HCT116 (cell line): Measurements from ENCODE around the gene KCNJ16. TPM values are rescaled to one million over a fixed set of nuclear protein-coding genes. Genes with fewer than 3 reads are reported as not detected.

Experiments used
- ATAC-seq: fragments of 200-7000 bp; cut with Tn5 transposase; 2 replicates; pipeline ENCODE4 v1.9.1; 2020; ENCODE audit warnings: mild to moderate bottlenecking, moderate library complexity
- BruUV-seq: library from RNA; stranded (reverse); fragments of 400-500 nt; replicated peaks from 2 replicates; lab custom pipeline; 2021; lab: Mats Ljungman, UMichigan
- CTCF ChIA-PET: fragments of 300-600 bp; sonication (Branson Sonifier 250); formaldehyde crosslinking; loops from one replicate; lab custom pipeline; 2021; ENCODE audit warnings: antibody characterized with exemption; lab: Charles Lee
- POLR2A ChIA-PET: fragments of 300-600, 350-600 bp; sonication (Branson Sonifier 250); formaldehyde crosslinking; loops from one replicate; lab custom pipeline; 2021; ENCODE audit warnings: antibody characterized with exemption; lab: Charles Lee
- RAD21 ChIA-PET, 2 experiments: fragments of 300-600 bp; sonication (Branson Sonifier 250); formaldehyde crosslinking; loops; one replicate each; lab custom pipeline; 2023; ENCODE audit warnings: low total read pairs in 2 of 2; ENCODE audit not compliant: uncharacterized antibody in 2 of 2, unreplicated experiment in 2 of 2, low non-redundant PET in 1 of 2; lab: Charles Lee
- DNase-seq: peaks from one replicate; pipeline ENCODE4 v3.0.0-alpha.2; 2010; ENCODE audit warnings: low read depth, low spot score
- H2AFZ ChIP-seq: fragments of 200-600 bp; shearing (Covaris generic), sonication (generic); 2 replicates; pipeline ENCODE4 v1.6.1; 2017; ENCODE audit warnings: low read depth, mixed run types, mixed read lengths, antibody characterized with exemption, low read length; ENCODE audit not compliant: poor library complexity, severe bottlenecking
- H3K27ac ChIP-seq: 2 replicates; pipeline ENCODE4 v1.5.1; 2012; ENCODE audit warnings: low read depth, low read length
- H3K27me3 ChIP-seq: fragments of 200-600 bp; sonication (generic); 2 replicates; pipeline ENCODE4 v1.6.1; 2016; ENCODE audit warnings: mixed run types, low read length, mixed read lengths; ENCODE audit not compliant: insufficient read depth
- H3K36me3 ChIP-seq, 2 experiments: fragments of 200-500 bp in 1 of 2; fragments of 200-600 bp in 1 of 2; sonication (Bioruptor generic) in 1 of 2; sonication (generic) in 1 of 2; 2 replicates each; pipeline versions ENCODE4 v1.5.1 to v1.6.1; 2014 to 2016; ENCODE audit warnings: low read length in 2 of 2, inconsistent platforms in 1 of 2, mixed read lengths in 1 of 2, mixed run types in 1 of 2; ENCODE audit not compliant: insufficient read depth in 2 of 2, control insufficient read depth in 1 of 2
- H3K4me1 ChIP-seq, 2 experiments: fragments of 200-600 bp in 1 of 2; sonication (generic) in 1 of 2; 2 replicates each; pipeline versions ENCODE4 v1.5.1 to v1.6.1; 2012 to 2017; ENCODE audit warnings: low read length in 2 of 2, inconsistent platforms in 1 of 2, mild to moderate bottlenecking in 1 of 2, mixed read lengths in 1 of 2, mixed run types in 1 of 2, moderate library complexity in 1 of 2; ENCODE audit not compliant: insufficient read depth in 2 of 2, control insufficient read depth in 1 of 2
- H3K4me2 ChIP-seq: fragments of 200-600 bp; sonication (generic); 2 replicates; pipeline ENCODE4 v1.6.1; 2017; ENCODE audit warnings: mixed run types, low read length, mixed read lengths
- H3K4me3 ChIP-seq, 2 experiments: fragments of 200-600 bp in 1 of 2; sonication (generic) in 1 of 2; replicated peaks in 1 of 2; 2 replicates each; pipeline ENCODE4 v1.5.1; 2011 to 2016; ENCODE audit warnings: low read length in 2 of 2, control low read depth in 1 of 2, low read depth in 1 of 2, mild to moderate bottlenecking in 1 of 2, mixed read lengths in 1 of 2, mixed run types in 1 of 2
- H3K79me2 ChIP-seq: fragments of 200-600 bp; sonication (generic); 2 replicates; pipeline ENCODE4 v1.6.1; 2017; ENCODE audit warnings: mild to moderate bottlenecking, mixed run types, low read length, moderate library complexity, mixed read lengths; ENCODE audit not compliant: insufficient read depth
- H3K9ac ChIP-seq: fragments of 200-600 bp; sonication (generic); 2 replicates; pipeline ENCODE4 v1.6.1; 2016; ENCODE audit warnings: low read length, mixed read lengths
- H3K9me2 ChIP-seq: fragments of 200-600 bp; sonication (generic), shearing (Covaris generic); 2 replicates; pipeline ENCODE4 v1.6.1; 2017; ENCODE audit warnings: mixed run types, mild to moderate bottlenecking, moderate library complexity; ENCODE audit not compliant: insufficient read depth
- H3K9me3 ChIP-seq, 2 experiments: fragments of 200-500 bp in 1 of 2; fragments of 200-600 bp in 1 of 2; sonication (Bioruptor generic) in 1 of 2; sonication (generic) in 1 of 2; 2 replicates each; pipeline ENCODE4 v1.6.1; 2014 to 2017; ENCODE audit warnings: low read length in 2 of 2, mixed read lengths in 2 of 2, inconsistent platforms in 1 of 2, low read depth in 1 of 2, mild to moderate bottlenecking in 1 of 2, mixed run types in 1 of 2, moderate library complexity in 1 of 2; ENCODE audit not compliant: control insufficient read depth in 1 of 2, insufficient read depth in 1 of 2
- H4K20me1 ChIP-seq: fragments of 200-600 bp; sonication (generic), shearing (Covaris generic); 2 replicates; pipeline ENCODE4 v1.6.1; 2017; ENCODE audit warnings: mixed run types, mild to moderate bottlenecking, moderate library complexity; ENCODE audit not compliant: insufficient read depth
- CBX3 ChIP-seq: IDR thresholded peaks from 2 replicates; pipeline ENCODE4 v1.6.1; 2012; ENCODE audit warnings: low read depth
- CTCF ChIP-seq, 3 experiments: fragments of 200-600 bp in 1 of 3; sonication (generic) in 1 of 3; IDR thresholded peaks in 2 of 3; conservative IDR thresholded peaks in 1 of 3; 2 replicates each; pipeline ENCODE4 v1.5.1; 2012 to 2017; ENCODE audit warnings: low read depth in 2 of 3, low read length in 2 of 3, antibody characterized with exemption in 1 of 3, borderline replicate concordance in 1 of 3, control low read depth in 1 of 3, mild to moderate bottlenecking in 1 of 3, mixed read lengths in 1 of 3, mixed run types in 1 of 3, moderate library complexity in 1 of 3; ENCODE audit not compliant: insufficient read depth in 1 of 3
- EZH2 ChIP-seq: fragments of 200-600 bp; sonication (generic); IDR thresholded peaks from 2 replicates; pipeline ENCODE4 v1.6.1; 2017; ENCODE audit warnings: antibody characterized with exemption, mixed run types
- FOSL1 ChIP-seq: IDR thresholded peaks from 2 replicates; pipeline ENCODE4 v1.6.1; 2012; ENCODE audit warnings: low read depth
- JUND ChIP-seq: IDR thresholded peaks from 2 replicates; pipeline ENCODE4 v1.6.1; 2012
- SP1 ChIP-seq: IDR thresholded peaks from 2 replicates; pipeline ENCODE4 v1.6.1; 2012; ENCODE audit warnings: low read depth
- YY1 ChIP-seq: IDR thresholded peaks from 2 replicates; pipeline ENCODE4 v1.6.1; 2011; ENCODE audit warnings: low read length, low read depth, moderate library complexity, mild to moderate bottlenecking; ENCODE audit not compliant: insufficient replicate concordance; ENCODE audit errors: extremely low read depth
- ZNF274 ChIP-seq: fragments of 200-500 bp; sonication (Bioruptor generic); IDR thresholded peaks from 2 replicates; pipeline ENCODE4 v1.6.1; 2014; ENCODE audit warnings: mild to moderate bottlenecking, low read depth, low read length, inconsistent platforms
- intact Hi-C: fragments of 100-400 bp; cut with micrococcal nuclease; formaldehyde crosslinking; loops from 2 replicates; pipeline ENCODE4 v1.10.0; 2022
- total RNA-seq: library from RNA; stranded (reverse); gene quantifications from one replicate; pipeline ENCODE4 v1.2.1, GENCODE V29; 2021; ENCODE audit not compliant: unreplicated experiment
- TF ChIP-seq, protein P1 (sequence below): IDR thresholded peaks from 2 replicates; pipeline ENCODE4 v1.6.1; 2011; ENCODE audit warnings: mild to moderate bottlenecking, low read length, moderate library complexity; ENCODE audit not compliant: insufficient replicate concordance; ENCODE audit errors: extremely low read depth
- TF ChIP-seq, protein P2 (sequence below): IDR thresholded peaks from 2 replicates; pipeline ENCODE4 v1.6.1; 2012

KCNJ16 gene
- total RNA-seq, 1 experiment from 2014 or later: not detected

GRCh38 chr17:70114405-70114804 lies 39.4 kb downstream of the KCNJ16 start:
- Histone ChIP-seq H2AFZ (no peak overlapping the region), H3K79me2 (no peaks in the 10 kb centered on the region), H3K9ac (no peak overlapping the region), H3K27ac (no peak overlapping the region), H4K20me1 (no peaks in the 10 kb centered on the region; the same call in 1 of the 2 replicates), H3K4me3 (no peak overlapping the region), H3K36me3 (no peaks in the 10 kb centered on the region), H3K4me2 (no peak overlapping the region), H3K9me2 (no peaks in the 10 kb centered on the region), H3K27me3 (no peaks in the 10 kb centered on the region), H3K9me3 (peaks cover 11 to 23% of the 10 kb centered on the region in 2 experiments; a peak in 3 of 4 replicates), H3K4me1 (no peaks in the 10 kb centered on the region)
- no TSS peak for BruUV-seq
- ATAC-seq (no peak), DNase-seq (no peak)
- intact Hi-C loops: no loop called here
- ChIA-PET POLR2A (no interaction called here), RAD21 (no interaction called here), CTCF (no interaction called here)
- TF ChIP-seq ZNF274 (no peak), YY1 (no peak), CTCF (IDR thresholded peaks at IDR 0.05 in 2 of 3, conservative IDR thresholded peaks at IDR 0.05 in 1 of 3; ENCODE audit: borderline replicate concordance in 1 of 3, insufficient read depth in 1 of 3, low read depth in 2 of 3, low read length in 2 of 3) (no peak), EZH2 (no peak), CBX3 (no peak), JUND (no peak), SP1 (no peak), FOSL1 (no peak)
- TF ChIP-seq, protein P1, sequence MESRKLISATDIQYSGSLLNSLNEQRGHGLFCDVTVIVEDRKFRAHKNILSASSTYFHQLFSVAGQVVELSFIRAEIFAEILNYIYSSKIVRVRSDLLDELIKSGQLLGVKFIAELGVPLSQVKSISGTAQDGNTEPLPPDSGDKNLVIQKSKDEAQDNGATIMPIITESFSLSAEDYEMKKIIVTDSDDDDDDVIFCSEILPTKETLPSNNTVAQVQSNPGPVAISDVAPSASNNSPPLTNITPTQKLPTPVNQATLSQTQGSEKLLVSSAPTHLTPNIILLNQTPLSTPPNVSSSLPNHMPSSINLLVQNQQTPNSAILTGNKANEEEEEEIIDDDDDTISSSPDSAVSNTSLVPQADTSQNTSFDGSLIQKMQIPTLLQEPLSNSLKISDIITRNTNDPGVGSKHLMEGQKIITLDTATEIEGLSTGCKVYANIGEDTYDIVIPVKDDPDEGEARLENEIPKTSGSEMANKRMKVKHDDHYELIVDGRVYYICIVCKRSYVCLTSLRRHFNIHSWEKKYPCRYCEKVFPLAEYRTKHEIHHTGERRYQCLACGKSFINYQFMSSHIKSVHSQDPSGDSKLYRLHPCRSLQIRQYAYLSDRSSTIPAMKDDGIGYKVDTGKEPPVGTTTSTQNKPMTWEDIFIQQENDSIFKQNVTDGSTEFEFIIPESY: no peak
- TF ChIP-seq, protein P2, sequence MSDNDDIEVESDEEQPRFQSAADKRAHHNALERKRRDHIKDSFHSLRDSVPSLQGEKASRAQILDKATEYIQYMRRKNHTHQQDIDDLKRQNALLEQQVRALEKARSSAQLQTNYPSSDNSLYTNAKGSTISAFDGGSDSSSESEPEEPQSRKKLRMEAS: no peak
